Thyroid gland (tissue), 4 donors: ENCODE measurements around the gene OLFML2B. TPM values are rescaled to one million over a fixed set of nuclear protein-coding genes. Genes with fewer than 3 reads are reported as not detected.

Source experiments
- DNase-seq, 2 donors: peaks; one replicate each; pipeline ENCODE4 v3.0.0-alpha.2; 2019
- H3K27ac ChIP-seq, 3 donors: fragments of 200-600 bp; sonication (generic); 1 replicate in 2 of 3; 2 replicates in 1 of 3; pipeline ENCODE4 v1.5.1; 2016 to 2019; ENCODE audit warnings: mild to moderate bottlenecking in 1 of 3, moderate library complexity in 1 of 3
- H3K27me3 ChIP-seq: fragments of 200-600 bp; sonication (generic); one replicate; pipeline ENCODE4 v1.5.1; 2019
- H3K36me3 ChIP-seq, 2 donors: fragments of 200-600 bp; sonication (generic); one replicate each; pipeline ENCODE4 v1.5.1; 2016 to 2019
- H3K4me1 ChIP-seq, 2 donors: fragments of 200-600 bp; sonication (generic); one replicate each; pipeline ENCODE4 v1.5.1; 2017 to 2019
- H3K4me3 ChIP-seq, 3 donors: fragments of 200-600 bp; sonication (generic); replicated peaks in 1 of 3; 1 replicate in 2 of 3; 2 replicates in 1 of 3; pipeline ENCODE4 v1.5.1; 2016; ENCODE audit warnings: mild to moderate bottlenecking in 1 of 3
- H3K9me3 ChIP-seq: fragments of 200-600 bp; sonication (generic); one replicate; pipeline ENCODE4 v1.5.1; 2017
- CTCF ChIP-seq, 6 experiments: fragments of 200-600 bp in 3 of 6; fragments of 450-650 bp in 3 of 6; sonication (generic) in 3 of 6; IDR thresholded peaks; one replicate each; pipeline ENCODE4 v1.5.1; 2016 to 2019; ENCODE audit warnings: antibody characterized with exemption in 6 of 6, mild to moderate bottlenecking in 2 of 6, inconsistent platforms in 1 of 6, moderate library complexity in 1 of 6
- POLR2A ChIP-seq, 2 donors: fragments of 450-650 bp; IDR thresholded peaks; one replicate each; pipeline ENCODE4 v1.6.1; 2017; ENCODE audit warnings: antibody characterized with exemption in 2 of 2, mild to moderate bottlenecking in 2 of 2, moderate library complexity in 1 of 2
- WGBS, 2 donors: methylation state at CpG; one replicate each; pipeline ENCODE4 v1.1.5; 2017; 5-methylcytosine and 5-hydroxymethylcytosine counted together
- intact Hi-C: fragments of 100-400 bp; cut with DNase I; formaldehyde crosslinking; loops from one replicate; pipeline ENCODE4 v1.15.1; 2023
- total RNA-seq, 4 donors: library from RNA; depleted of rRNA; stranded (reverse); fragments of >200 nt; gene quantifications; one replicate each; pipeline ENCODE4 v1.2.3, GENCODE V29; 2016

OLFML2B gene
- 10 to 100 TPM in 3 of 4 donors, 1 to 10 TPM in 1; 8.0 to 18.4 (median 12.9) TPM for total RNA-seq

- TF ChIP-seq CTCF (IDR thresholded peaks at IDR 0.05) (peak in 2 of 6 experiments; percentile 10 to 16), POLR2A (IDR thresholded peaks at IDR 0.05) (peak in 1 of 2 donors; percentile 30)
- 1 to 2% methylated on average over 32 to 52 of the region's 85 CpGs for WGBS, 2 donors
- Histone ChIP-seq H3K27ac (peak within 1 kb of the TSS in 2 of 3 donors; percentile 54 to 63), H3K27me3 (no peaks in the 10 kb centered on the region), H3K4me3 (peak within 1 kb of the TSS in 2 of 3 donors; percentile 25 to 32), H3K4me1 (peaks cover 0 to 15% of the 10 kb centered on the region in 2 donors), H3K9me3 (no peaks in the 10 kb centered on the region), H3K36me3 (no peaks in the 10 kb centered on the region)
- DNase-seq, result peak; percentile 45 to 50
- intact Hi-C loops, result no loop called here
Measured at GRCh38 chr1:162023547-162024501, at the start of gene OLFML2B. TSS of gene OLFML2B (minus strand) at chr1:162023869. CDS start at chr1:162023430, 439 bp downstream.

- no peak overlapping the region for H3K27ac ChIP-seq
- DNase-seq, result no peak
- no peaks in the 10 kb centered on the region for H3K9me3 ChIP-seq
- H3K27me3 ChIP-seq, result no peaks in the 10 kb centered on the region
- H3K36me3 ChIP-seq, result no peaks in the 10 kb centered on the region
- peaks cover 5 to 9% of the 10 kb centered on the region in 2 donors for H3K4me1 ChIP-seq
- no peak overlapping the region for H3K4me3 ChIP-seq
- intact Hi-C loops, result no loop called here
- WGBS, 2 donors, result 17 to 26% methylated on average over 3 of the region's 3 CpGs
- TF ChIP-seq CTCF (IDR thresholded peaks at IDR 0.05) (no peak), POLR2A (IDR thresholded peaks at IDR 0.05) (no peak)
Measured at GRCh38 chr1:162072740-162073139, 49.1 kb upstream of the OLFML2B start.

- 19 to 36% methylated on average over 7 of the region's 7 CpGs for WGBS, 2 donors
Measured at GRCh38 chr1:162070825-162071224, 47.2 kb upstream of the OLFML2B start.

GRCh38 chr1:162070094-162070748, 46.6 kb upstream of the OLFML2B start:
- H3K36me3 ChIP-seq, result no peaks in the 10 kb centered on the region
- H3K27me3 ChIP-seq, result no peaks in the 10 kb centered on the region
- no peak for TF ChIP-seq POLR2A (IDR thresholded peaks at IDR 0.05)
- no peaks in the 10 kb centered on the region for H3K9me3 ChIP-seq
- DNase-seq, result peak; percentile 36 to 37
- H3K4me3 ChIP-seq, result peak overlapping the region; percentile 61 to 83 (median 66)
- H3K4me1 ChIP-seq, result peaks cover 5 to 9% of the 10 kb centered on the region in 2 donors
- intact Hi-C loops, result no loop called here
- no peak overlapping the region for H3K27ac ChIP-seq
- WGBS, 2 donors, result 3% methylated on average over 11 to 13 of the region's 29 CpGs

More at GRCh38 chr1:162070825-162071224, 47.2 kb upstream of the OLFML2B start:
- Histone ChIP-seq H3K27ac (no peak overlapping the region), H3K36me3 (no peaks in the 10 kb centered on the region), H3K27me3 (no peaks in the 10 kb centered on the region), H3K4me3 (no peak overlapping the region), H3K9me3 (no peaks in the 10 kb centered on the region), H3K4me1 (peaks cover 5 to 9% of the 10 kb centered on the region in 2 donors)
- TF ChIP-seq CTCF (IDR thresholded peaks at IDR 0.05), result no peak
- TF ChIP-seq POLR2A (IDR thresholded peaks at IDR 0.05), result no peak
- peak in 1 of 2 donors; percentile 3 for DNase-seq
- intact Hi-C loops, result no loop called here

GRCh38 chr1:162069334-162070093, 45.8 kb upstream of the OLFML2B start, which contains the start of gene NOS1AP:
TSS of gene NOS1AP (plus strand) at chr1:162069691. CDS start at chr1:162070178, 487 bp downstream.
- Histone ChIP-seq H3K4me1 (peaks cover 5 to 9% of the 10 kb centered on the region in 2 donors), H3K9me3 (no peaks in the 10 kb centered on the region), H3K27me3 (no peaks in the 10 kb centered on the region), H3K4me3 (peak within 1 kb of the TSS; percentile 61 to 83 (median 66)), H3K27ac (no peak within 1 kb of the TSS), H3K36me3 (no peaks in the 10 kb centered on the region)
- intact Hi-C loops, result no loop called here
- TF ChIP-seq CTCF (IDR thresholded peaks at IDR 0.05), result no peak
- TF ChIP-seq POLR2A (IDR thresholded peaks at IDR 0.05), result peak in 1 of 2 donors; percentile 78
- 1% methylated on average over 15 to 33 of the region's 95 CpGs for WGBS, 2 donors
- DNase-seq, result peak; percentile 82 to 85
